Activated naive CD4-positive, alpha-beta T cell treated with anti-CD3 and anti-CD28 coated beads, Interleukin-2, amount 50 U/mL, for 24 hours (primary cell): Measurements from ENCODE around the gene TPSAB1.
"Not testable (repeated sequence)": the region's sequence is repeated elsewhere in the genome, so short reads cannot be mapped to it uniquely, and the experiment has no call there.

Experiments used
- H3K27ac Mint-ChIP-seq: one replicate; pipeline ENCODE4 v1.8.0; 2021; ENCODE audit warnings: mild to moderate bottlenecking, mixed read lengths
- H3K27me3 Mint-ChIP-seq: one replicate; pipeline ENCODE4 v1.8.0; 2021; ENCODE audit warnings: mixed read lengths
- H3K36me3 Mint-ChIP-seq: one replicate; pipeline ENCODE4 v1.8.0; 2021; ENCODE audit warnings: mixed read lengths
- H3K4me1 Mint-ChIP-seq: one replicate; pipeline ENCODE4 v1.8.0; 2021; ENCODE audit warnings: mixed read lengths
- H3K4me3 Mint-ChIP-seq: one replicate; pipeline ENCODE4 v1.8.0; 2021; ENCODE audit warnings: mild to moderate bottlenecking, mixed read lengths
- H3K9me3 Mint-ChIP-seq: one replicate; pipeline ENCODE4 v1.8.0; 2021; ENCODE audit warnings: mixed read lengths

TPSAB1 gene

DNA sequence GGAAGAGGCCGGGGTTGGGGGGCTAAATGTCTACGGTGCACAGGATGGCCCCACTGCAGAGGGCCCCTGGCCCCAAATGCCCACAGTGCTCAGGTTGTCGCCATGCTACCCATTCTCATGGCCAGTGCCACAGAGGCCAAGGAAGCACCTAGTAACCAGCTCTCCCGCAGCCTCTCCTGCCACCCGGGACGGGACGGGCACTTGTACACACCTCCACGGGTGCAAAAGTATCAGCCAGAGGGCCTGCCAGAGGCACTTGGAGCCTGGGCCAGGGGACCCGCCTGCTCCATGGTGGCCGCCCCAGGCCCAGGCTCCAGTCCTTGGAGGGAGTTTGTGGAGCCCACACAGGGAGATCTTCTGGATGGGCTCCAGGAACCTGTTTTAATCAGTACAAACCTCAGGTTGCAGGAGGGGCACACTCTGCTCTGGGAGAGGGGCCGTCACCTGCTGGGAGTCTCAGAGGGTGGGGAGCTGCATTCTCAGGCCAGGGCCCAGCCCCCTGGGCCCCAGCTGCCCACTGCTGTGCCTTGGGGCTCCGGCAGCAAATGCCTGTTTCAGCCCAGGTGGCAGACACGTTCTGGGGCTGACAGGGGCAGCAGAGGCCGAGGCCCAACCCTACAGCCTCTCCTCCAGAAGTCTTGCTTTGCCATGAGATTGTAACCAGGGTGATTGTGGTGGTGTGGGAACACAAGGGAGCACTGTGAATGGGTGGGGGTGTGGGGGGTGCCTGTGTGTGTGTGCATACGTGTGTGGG, 23.3 kb downstream of the TPSAB1 start:
- H3K27ac Mint-ChIP-seq: no peak overlapping the region
- H3K9me3 Mint-ChIP-seq: no peaks in the 10 kb centered on the region
- peaks cover 16% of the 10 kb centered on the region for H3K27me3 Mint-ChIP-seq
- no peak overlapping the region for H3K4me3 Mint-ChIP-seq
- no peaks in the 10 kb centered on the region for H3K36me3 Mint-ChIP-seq
- peaks cover 3% of the 10 kb centered on the region for H3K4me1 Mint-ChIP-seq

DNA sequence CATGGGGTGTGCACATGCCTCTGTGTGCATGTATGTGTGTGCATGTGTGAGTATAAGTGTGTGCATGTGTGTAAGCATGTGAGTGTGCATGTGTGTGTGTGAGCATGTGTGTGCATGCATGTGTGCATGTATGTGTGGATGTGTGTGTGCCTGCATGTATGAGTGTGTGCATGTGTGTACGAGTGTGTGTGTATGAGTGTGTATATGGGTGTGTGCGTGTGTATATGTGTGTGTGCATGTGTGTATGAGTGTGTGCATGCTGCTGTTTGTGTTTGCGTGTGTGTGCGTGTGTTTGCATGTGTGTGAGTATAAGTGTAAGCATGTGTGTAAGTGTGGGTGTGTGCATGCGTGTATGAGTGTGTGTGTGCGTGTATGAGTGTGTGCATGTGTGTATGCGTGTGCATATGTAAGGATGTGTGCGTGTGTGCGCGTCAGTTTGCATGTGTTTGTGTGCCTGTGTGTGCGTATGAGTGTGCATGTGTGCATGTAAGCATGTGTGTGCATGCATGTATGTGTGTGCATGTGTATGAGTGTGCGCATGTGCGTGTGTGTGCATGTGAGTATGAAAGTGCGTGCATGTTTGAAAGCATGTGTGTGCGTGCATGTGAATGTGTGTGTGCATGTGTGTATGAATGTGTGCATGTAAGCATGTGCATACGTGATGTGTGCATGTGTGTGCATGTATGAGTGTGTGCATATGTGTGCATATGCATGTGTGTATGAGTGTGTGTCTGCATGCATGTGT, 24.0 kb downstream of the TPSAB1 start:
- H3K27ac Mint-ChIP-seq: no peak overlapping the region
- peaks cover 11% of the 10 kb centered on the region for H3K27me3 Mint-ChIP-seq
- H3K4me3 Mint-ChIP-seq: no peak overlapping the region

DNA sequence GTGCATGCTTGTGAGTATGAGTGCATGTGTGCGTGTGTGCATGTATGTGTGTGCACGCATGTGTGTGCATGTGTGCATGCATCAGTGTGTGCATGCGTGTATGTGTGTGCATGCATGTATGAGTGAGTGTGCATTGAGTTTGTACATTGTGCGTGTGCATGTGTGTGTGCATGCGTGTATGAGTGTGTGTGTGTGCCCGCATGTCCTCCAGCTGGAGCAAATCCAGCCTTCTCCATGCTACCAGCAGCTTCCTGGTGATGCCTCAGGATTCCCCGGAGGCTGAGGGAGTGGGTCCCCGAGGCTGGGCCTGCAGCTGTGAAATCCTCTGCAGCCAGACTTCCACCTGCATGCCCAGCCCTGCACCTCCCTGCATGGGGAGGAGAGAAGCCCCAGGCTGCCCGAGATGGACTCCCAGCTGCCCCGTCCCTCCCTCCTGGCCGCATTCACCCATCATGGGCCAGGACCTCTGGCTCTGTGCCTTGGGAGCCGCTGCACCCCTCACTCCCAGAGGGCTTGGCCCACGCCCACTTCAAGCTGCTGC, 24.7 kb downstream of the TPSAB1 start:
- Mint-ChIP-seq H3K27ac (no peak overlapping the region), H3K27me3 (peaks cover 9% of the 10 kb centered on the region), H3K4me3 (no peak overlapping the region), H3K36me3 (no peaks in the 10 kb centered on the region), H3K9me3 (no peaks in the 10 kb centered on the region), H3K4me1 (no peaks in the 10 kb centered on the region)

More for the DNA sequence above, 24.0 kb downstream of the TPSAB1 start:
- H3K9me3 Mint-ChIP-seq: no peaks in the 10 kb centered on the region
- no peaks in the 10 kb centered on the region for H3K36me3 Mint-ChIP-seq
- no peaks in the 10 kb centered on the region for H3K4me1 Mint-ChIP-seq

DNA sequence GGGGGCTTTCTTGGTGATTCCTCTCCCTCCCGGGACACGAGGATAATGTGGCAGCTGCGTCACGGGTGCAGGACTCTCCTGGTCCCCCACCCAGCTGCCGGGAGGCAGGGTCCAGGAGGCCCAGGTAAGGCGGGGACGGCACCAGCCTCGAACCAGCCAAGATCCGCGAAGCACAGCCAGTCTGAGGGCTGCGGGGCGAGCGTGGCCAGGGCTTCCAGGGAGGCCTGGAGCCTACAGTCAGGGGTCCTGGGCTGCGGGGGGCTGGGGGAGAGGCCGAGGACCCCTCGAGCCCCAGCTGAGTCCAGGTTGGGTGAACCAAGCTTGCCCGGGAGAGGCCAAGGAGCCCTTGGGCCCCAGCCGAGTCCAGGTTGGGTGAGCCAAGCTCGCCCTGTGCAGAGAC, 25.3 kb downstream of the TPSAB1 start:
- Mint-ChIP-seq H3K4me3 (no peak overlapping the region), H3K4me1 (no peaks in the 10 kb centered on the region), H3K27me3 (peaks cover 8% of the 10 kb centered on the region), H3K9me3 (no peaks in the 10 kb centered on the region), H3K27ac (no peak overlapping the region), H3K36me3 (no peaks in the 10 kb centered on the region)

DNA sequence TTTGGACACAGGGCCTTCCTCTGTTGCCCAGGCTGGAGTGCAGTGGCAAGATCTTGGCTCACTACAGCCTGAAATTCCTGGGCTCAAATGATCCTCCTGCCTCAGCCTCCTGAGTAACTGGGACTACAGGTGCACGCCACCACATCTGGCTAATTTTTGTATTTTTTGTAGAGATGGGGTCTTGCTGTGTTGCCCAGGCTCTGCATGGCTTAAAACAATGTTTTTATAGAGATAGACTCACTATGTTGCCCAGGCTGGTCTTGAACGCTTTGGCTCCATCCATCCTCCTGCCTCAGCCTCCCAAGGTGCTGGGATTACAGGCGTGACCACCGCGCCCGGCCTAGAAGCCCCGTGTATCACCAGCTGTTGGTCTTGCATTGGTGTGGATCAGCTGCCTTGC, 28.9 kb downstream of the TPSAB1 start:
- H3K27ac Mint-ChIP-seq, H3K27me3 Mint-ChIP-seq, H3K4me1 Mint-ChIP-seq, H3K36me3 Mint-ChIP-seq, H3K9me3 Mint-ChIP-seq, H3K4me3 Mint-ChIP-seq: not testable (repeated sequence)

DNA sequence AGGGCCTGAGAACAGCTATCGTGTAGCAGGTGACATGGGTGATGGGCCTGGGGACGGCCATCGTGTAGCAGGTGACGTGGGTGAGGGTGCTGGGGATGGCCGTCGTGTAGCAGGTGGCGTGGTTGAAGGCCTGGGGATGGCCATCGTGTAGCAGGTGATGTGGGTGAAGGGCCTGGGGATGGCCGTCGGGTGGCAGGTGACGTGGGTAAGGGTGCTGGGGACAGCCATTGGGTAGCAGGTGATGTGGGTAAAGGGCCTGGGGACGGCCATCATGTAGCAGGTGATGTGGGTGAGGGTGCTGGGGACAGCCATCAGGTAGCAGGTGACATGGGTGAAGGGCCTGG, 30.8 kb downstream of the TPSAB1 start:
- H3K4me3 Mint-ChIP-seq: no peak overlapping the region
- no peaks in the 10 kb centered on the region for H3K36me3 Mint-ChIP-seq
- no peak overlapping the region for H3K27ac Mint-ChIP-seq
- no peaks in the 10 kb centered on the region for H3K9me3 Mint-ChIP-seq
- no peaks in the 10 kb centered on the region for H3K4me1 Mint-ChIP-seq
- peaks cover 10% of the 10 kb centered on the region for H3K27me3 Mint-ChIP-seq

DNA sequence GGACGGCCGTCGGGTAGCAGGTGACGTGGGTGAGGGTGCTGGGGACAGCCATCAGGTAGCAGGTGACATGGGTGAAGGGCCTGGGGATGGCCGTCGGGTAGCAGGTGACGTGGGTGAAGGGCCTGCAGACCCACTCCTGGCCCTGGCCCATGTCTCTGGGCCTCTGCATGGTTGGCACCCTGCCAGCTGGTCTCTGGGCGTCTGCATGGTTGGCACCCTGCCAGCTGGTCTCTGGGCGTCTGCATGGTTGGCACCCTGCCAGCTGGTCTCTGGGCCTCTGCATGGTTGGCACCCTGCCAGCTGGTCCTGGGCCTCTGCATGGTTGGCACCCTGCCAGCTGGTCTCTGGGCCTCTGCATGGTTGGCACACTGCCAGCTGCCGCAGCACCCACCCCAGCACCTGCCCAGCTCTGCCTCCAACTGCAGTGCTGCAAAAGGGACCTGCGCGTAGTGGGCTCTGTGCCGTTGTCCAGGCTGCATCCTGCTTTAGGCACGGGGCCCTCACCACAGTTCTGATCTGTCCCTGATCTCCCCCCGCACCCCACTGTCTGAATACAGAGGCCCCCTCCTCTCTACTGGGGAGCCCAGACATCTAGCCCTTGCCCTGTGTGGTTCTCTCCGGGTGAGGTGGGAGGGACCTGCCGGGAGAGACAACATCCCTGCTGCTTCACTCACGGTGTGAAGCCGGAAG, 31.4 kb downstream of the TPSAB1 start:
- H3K27ac Mint-ChIP-seq, H3K9me3 Mint-ChIP-seq, H3K4me1 Mint-ChIP-seq, H3K4me3 Mint-ChIP-seq, H3K27me3 Mint-ChIP-seq, H3K36me3 Mint-ChIP-seq: not testable (repeated sequence)

DNA sequence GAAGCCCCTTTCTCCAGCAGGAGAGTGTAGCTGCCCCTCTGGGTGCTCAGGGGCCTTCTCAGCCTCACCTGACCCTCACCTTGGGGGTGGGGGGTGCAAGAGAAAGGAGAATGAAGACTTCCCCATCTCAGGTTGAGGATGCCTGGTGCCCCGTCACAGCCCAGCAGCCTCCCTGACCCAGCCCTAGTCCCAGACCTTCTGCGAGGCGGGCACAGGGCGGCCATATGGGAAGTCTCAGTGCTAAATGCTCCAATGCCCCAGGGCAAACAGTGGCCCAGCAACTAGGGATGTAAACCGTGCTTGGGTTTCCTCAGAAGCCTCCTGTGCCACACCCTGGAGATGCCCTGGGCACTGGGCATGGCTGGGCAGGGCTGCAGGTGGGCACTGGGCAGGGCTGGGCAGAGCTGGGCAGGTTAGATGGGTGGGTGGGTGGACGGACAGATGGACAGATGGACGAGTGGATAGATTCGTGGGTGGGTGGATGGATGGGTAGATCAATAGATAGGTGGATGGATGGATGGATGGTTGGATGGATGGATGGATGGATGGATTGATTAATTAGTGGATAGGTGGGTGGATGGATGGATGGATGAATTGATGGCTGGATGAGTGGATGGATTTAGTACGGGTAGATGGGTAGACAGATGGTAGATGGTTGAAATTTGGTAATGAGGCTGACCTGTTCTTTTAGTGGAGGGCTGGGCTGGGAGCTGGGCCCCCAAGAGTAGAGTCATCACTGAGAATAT, 32.1 kb downstream of the TPSAB1 start:
- Mint-ChIP-seq H3K27ac (no peak overlapping the region), H3K9me3 (no peaks in the 10 kb centered on the region), H3K36me3 (no peaks in the 10 kb centered on the region), H3K4me3 (no peak overlapping the region), H3K4me1 (no peaks in the 10 kb centered on the region), H3K27me3 (peaks cover 10% of the 10 kb centered on the region)

DNA sequence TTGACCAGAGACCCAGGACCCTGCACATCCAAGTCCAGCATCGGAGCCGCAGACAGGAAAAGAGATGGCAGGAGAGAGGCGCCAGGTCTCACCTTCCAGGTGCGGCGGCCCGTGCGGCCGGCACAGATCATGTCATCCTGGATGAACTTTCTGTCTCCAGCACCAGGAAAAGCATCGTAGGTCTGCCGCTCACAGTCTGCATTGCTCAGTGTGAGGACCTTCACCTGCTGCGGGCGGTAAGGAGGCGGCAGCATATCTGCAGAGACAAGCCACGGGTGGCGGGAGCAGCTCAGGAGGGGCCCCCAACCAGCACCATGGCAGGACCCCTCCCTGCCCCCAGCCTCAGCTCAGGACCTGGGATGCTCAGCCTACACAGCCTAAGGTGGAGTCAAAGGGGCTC, 33.3 kb downstream of the TPSAB1 start:
- Mint-ChIP-seq H3K27me3 (peaks cover 12% of the 10 kb centered on the region), H3K9me3 (no peaks in the 10 kb centered on the region), H3K27ac (no peak overlapping the region), H3K36me3 (no peaks in the 10 kb centered on the region), H3K4me1 (no peaks in the 10 kb centered on the region), H3K4me3 (no peak overlapping the region)

DNA sequence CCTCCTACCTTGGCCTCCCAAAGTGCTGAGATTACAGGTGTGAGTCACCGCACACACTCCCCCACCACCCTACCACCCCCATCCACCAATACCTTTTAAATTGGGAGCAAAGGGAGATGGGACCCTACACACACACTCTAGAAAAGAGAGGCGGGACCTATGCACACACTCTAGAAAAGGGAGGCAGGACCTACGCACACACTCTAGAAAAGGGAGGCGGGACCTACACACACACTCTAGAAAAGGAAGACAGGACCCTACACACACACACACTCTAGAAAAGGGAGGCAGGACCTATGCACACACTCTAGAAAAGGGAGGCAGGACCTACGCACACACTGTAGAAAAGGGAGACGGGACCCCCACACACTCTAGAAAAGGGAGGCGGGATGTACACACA, 34.3 kb downstream of the TPSAB1 start:
- H3K27me3 Mint-ChIP-seq: peaks cover 12% of the 10 kb centered on the region
- H3K9me3 Mint-ChIP-seq: no peaks in the 10 kb centered on the region
- no peak overlapping the region for H3K4me3 Mint-ChIP-seq
- no peak overlapping the region for H3K27ac Mint-ChIP-seq
- H3K4me1 Mint-ChIP-seq: no peaks in the 10 kb centered on the region
- H3K36me3 Mint-ChIP-seq: no peaks in the 10 kb centered on the region

DNA sequence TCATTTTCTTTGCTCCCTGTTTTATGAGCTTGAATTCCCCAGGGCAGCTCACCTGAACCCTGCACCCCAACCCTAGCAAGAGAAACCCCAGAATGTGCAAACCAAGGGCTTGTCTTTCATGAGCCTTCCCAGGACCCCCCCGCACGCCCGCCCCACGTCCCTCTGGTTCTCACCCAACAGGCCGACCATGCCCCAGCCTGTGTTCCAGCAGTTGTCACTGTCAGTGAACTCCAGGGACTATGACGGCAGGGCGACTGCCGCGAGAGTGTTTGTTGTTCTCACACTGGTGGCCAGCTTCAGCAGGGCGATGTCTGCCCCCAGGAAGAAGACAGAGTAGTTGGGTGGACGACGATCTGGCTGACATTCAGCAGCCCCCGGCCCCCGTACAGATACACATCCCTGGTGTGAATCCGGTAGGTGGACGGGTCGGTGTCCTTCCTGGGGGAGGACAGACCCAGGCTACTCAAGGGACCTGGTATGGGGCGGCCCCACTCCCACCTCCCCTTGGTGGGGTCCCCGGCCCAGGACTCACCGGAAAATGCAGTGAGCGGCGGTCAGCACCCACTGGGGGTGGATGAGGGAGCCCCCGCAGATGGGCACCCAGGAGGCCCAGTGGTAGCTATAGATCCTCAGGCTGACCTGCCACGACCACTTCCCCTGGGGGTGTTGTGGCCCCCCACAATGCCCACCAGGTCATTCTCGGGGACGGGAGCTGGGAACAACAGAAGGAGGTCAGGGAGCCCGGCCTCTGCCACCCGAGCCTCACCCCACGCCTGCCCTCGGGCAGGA, 35.5 kb downstream of the TPSAB1 start:
- Mint-ChIP-seq H3K27me3 (peaks cover 9% of the 10 kb centered on the region), H3K9me3 (no peaks in the 10 kb centered on the region), H3K27ac (no peak overlapping the region), H3K4me3 (no peak overlapping the region), H3K4me1 (no peaks in the 10 kb centered on the region), H3K36me3 (no peaks in the 10 kb centered on the region)

DNA sequence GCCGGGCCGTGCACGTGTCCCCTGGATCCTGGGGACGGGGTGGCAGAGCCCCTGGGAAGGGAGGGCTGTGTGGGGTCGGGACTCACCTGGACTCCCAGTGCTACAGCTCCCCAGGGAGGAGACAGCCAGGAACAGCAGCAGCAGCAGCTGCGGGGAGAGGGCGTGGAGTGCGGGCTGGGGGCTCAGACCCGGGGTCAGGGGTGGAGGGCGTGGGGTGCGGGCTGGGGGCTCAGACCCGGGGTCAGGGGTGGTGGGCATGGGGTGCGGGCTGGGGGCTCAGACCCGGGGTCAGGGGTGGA, 36.0 kb downstream of the TPSAB1 start:
- Mint-ChIP-seq H3K27ac (no peak overlapping the region), H3K4me1 (no peaks in the 10 kb centered on the region), H3K36me3 (no peaks in the 10 kb centered on the region), H3K9me3 (no peaks in the 10 kb centered on the region), H3K4me3 (no peak overlapping the region), H3K27me3 (peaks cover 9% of the 10 kb centered on the region)

DNA sequence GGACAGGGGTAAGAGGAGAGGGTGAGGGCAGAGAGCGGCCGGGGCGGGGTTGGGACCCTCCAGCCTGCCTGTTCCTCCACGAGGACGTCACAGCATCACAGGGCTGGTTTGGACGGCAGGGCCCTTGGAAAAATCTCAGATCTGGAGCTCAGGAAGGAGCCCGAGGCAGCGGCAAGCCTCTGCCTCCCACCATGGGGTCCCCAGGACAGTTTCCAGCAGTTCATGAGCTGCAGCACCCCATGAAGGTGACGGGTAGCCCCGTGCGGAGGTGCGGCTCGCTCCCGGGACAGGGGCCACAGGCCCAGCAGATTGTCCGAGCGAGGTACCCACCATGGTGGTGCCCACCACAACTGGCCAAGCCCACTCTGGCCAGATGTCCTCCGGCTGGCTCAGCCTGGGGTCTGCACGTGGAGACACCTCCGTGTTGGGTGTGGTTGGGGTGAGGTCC, 36.7 kb downstream of the TPSAB1 start:
- Mint-ChIP-seq H3K27me3 (peaks cover 9% of the 10 kb centered on the region), H3K4me1 (no peaks in the 10 kb centered on the region), H3K9me3 (no peaks in the 10 kb centered on the region), H3K4me3 (no peak overlapping the region), H3K36me3 (no peaks in the 10 kb centered on the region), H3K27ac (no peak overlapping the region)

DNA sequence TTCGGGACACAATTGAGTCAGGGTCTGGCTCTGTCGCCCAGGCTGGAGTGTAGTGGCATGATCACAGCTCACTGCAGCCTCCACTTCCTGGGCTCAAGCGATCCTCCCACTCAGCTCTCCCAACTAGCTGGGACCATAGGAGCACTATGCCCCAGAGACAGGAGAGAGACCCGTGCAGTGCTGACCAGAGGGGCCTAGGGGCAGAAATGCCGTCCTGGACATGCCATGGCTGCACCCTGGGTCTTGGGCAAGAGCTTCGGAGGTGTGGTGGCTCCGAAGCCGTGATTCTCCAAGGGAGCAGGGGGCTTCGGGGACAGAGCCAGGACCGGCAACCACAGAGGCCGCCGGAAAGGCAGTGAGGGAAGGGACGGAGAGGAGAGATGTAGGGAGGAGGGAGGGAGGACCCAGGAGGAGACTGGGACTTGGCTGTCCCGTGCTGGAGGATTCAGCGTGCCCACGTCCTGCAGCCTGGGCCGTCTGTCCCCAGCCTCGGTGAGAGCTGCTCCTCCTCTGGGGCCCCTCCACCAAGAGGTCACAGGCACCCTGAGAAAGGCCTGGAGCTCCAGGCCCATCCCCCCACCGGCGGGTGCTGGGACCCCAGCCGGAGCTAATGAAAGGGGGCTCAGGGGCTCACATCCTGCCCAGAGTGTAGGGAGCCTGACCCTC, 37.2 kb downstream of the TPSAB1 start:
- no peak overlapping the region for H3K4me3 Mint-ChIP-seq
- H3K36me3 Mint-ChIP-seq: no peaks in the 10 kb centered on the region
- no peak overlapping the region for H3K27ac Mint-ChIP-seq
- H3K9me3 Mint-ChIP-seq: no peaks in the 10 kb centered on the region
- peaks cover 9% of the 10 kb centered on the region for H3K27me3 Mint-ChIP-seq
- no peaks in the 10 kb centered on the region for H3K4me1 Mint-ChIP-seq
